Hematopoietic multipotent progenitor cell treated with erythropoietin and hydrocortisone succinate and interleukin-3 and kit ligand, for 8 days (in vitro differentiated cells): ENCODE measurements around the gene DEDD2.
A peak's percentile ranks its signal among the peaks of the same experiment; 100 is the strongest.

Experiments used
- DNase-seq: peaks from one replicate; pipeline ENCODE4 v3.0.0-alpha.2; 2015

Gene DEDD2

GRCh38 chr19:42226886-42227285 lies 9.4 kb upstream of the DEDD2 start:
- no peak for DNase-seq

- DNase-seq, result no peak
These were observed 8.3 kb upstream of the DEDD2 start for GRCh38 chr19:42225718-42226292.

GRCh38 chr19:42224940-42225717 lies 7.7 kb upstream of the DEDD2 start:
- DNase-seq, result no peak

- no peak for DNase-seq
These were observed 3.2 kb upstream of the DEDD2 start for GRCh38 chr19:42220751-42221097.

GRCh38 chr19:42219812-42220750 lies 2.6 kb upstream of the DEDD2 start, which contains the start of gene ZNF526:
Gene ZNF526, plus strand, starts transcription at chr19:42220312. Its CDS starts 4,092 bp downstream, at chr19:42224404.
- peak; percentile 98 for DNase-seq

- peak; percentile 46 for DNase-seq
These were observed 591 bp downstream of the DEDD2 start for GRCh38 chr19:42216653-42217519.

- DNase-seq, result no peak
These were observed 2.5 kb downstream of the DEDD2 start for GRCh38 chr19:42214810-42215485.

- DNase-seq, result no peak
These were observed 4.6 kb downstream of the DEDD2 start for GRCh38 chr19:42212886-42213285.

GRCh38 chr19:42208612-42209011 lies 8.9 kb downstream of the DEDD2 start:
- no peak for DNase-seq

GRCh38 chr19:42207767-42208271 lies 9.7 kb downstream of the DEDD2 start:
- DNase-seq, result peak; percentile 52

- DNase-seq, result peak; percentile 30
These were observed 10.4 kb downstream of the DEDD2 start for GRCh38 chr19:42206871-42207755.

GRCh38 chr19:42204664-42205063 lies 12.8 kb downstream of the DEDD2 start:
- DNase-seq, result no peak

GRCh38 chr19:42203700-42204099 lies 13.8 kb downstream of the DEDD2 start:
- no peak for DNase-seq

GRCh38 chr19:42202290-42202880 lies 15.1 kb downstream of the DEDD2 start:
- DNase-seq, result no peak

GRCh38 chr19:42201489-42202289 lies 15.8 kb downstream of the DEDD2 start:
- peak; percentile 28 for DNase-seq

GRCh38 chr19:42200116-42200715 lies 17.3 kb downstream of the DEDD2 start:
- DNase-seq, result peak; percentile 45

- peak; percentile 95 for DNase-seq
These were observed 17.9 kb downstream of the DEDD2 start for GRCh38 chr19:42199440-42200115.
